IMR-90 (cell line): ENCODE measurements around the gene HNRNPUL1. TPM values are rescaled to one million over a fixed set of nuclear protein-coding genes. Genes with fewer than 3 reads are reported as not detected.

Source experiments
- ATAC-seq: fragments of 200-7000 bp; cut with Tn5 transposase; 2 replicates; pipeline ENCODE4 v1.9.1; 2020; ENCODE audit warnings: low read depth, mild to moderate bottlenecking, moderate library complexity
- BruUV-seq: library from RNA; stranded (reverse); fragments of 400-500 nt; replicated peaks from 2 replicates; lab custom pipeline; 2021; lab: Mats Ljungman, UMichigan
- CTCF ChIA-PET: fragments of 300-600 bp; formaldehyde crosslinking; extraction: SDS; loops from one replicate; lab custom pipeline; 2021; ENCODE audit warnings: antibody characterized with exemption; lab: Yijun Ruan, JAX
- POLR2A ChIA-PET: fragments of 300-600 bp; sonication (Branson Sonifier 250); formaldehyde crosslinking; loops from one replicate; lab custom pipeline; 2022; ENCODE audit warnings: antibody characterized with exemption; ENCODE audit not compliant: unreplicated experiment; lab: Charles Lee
- DNase-seq: peaks from one replicate; pipeline ENCODE4 v3.0.0; 2013
- H2AFZ ChIP-seq: replicated peaks from 2 replicates; pipeline ENCODE3; 2013; ENCODE audit warnings: low read length, mild to moderate bottlenecking; ENCODE audit not compliant: poor library complexity
- H2AK5ac ChIP-seq: 2 replicates; pipeline ENCODE4 v1.6.1; 2013; ENCODE audit warnings: low read depth, low read length, inconsistent platforms
- H2AK9ac ChIP-seq: replicated peaks from 2 replicates; pipeline ENCODE3; 2013; ENCODE audit warnings: mild to moderate bottlenecking, low read depth, low read length, moderate library complexity; ENCODE audit not compliant: poor library complexity
- H2BK120ac ChIP-seq: 2 replicates; pipeline ENCODE4 v1.6.1; 2013; ENCODE audit warnings: low read depth, low read length, inconsistent platforms
- H2BK15ac ChIP-seq: 3 replicates; pipeline ENCODE4 v1.6.1; 2013; ENCODE audit warnings: low read depth, low read length, inconsistent platforms
- H2BK20ac ChIP-seq: 2 replicates; pipeline ENCODE4 v1.6.1; 2013; ENCODE audit warnings: low read depth, mild to moderate bottlenecking, inconsistent platforms, low read length, moderate library complexity
- H2BK5ac ChIP-seq: 2 replicates; pipeline ENCODE4 v1.6.1; 2013; ENCODE audit warnings: mild to moderate bottlenecking, low read depth, low read length, inconsistent platforms; ENCODE audit not compliant: poor library complexity, severe bottlenecking
- H3K14ac ChIP-seq: replicated peaks from 2 replicates; pipeline ENCODE4 v1.6.1; 2013; ENCODE audit warnings: low read depth, low read length, inconsistent platforms
- H3K18ac ChIP-seq: 2 replicates; pipeline ENCODE4 v1.6.1; 2013; ENCODE audit warnings: low read depth, low read length, control low read depth
- H3K23ac ChIP-seq: 2 replicates; pipeline ENCODE4 v1.6.1; 2013; ENCODE audit warnings: low read depth, low read length, inconsistent platforms
- H3K27ac ChIP-seq: 2 replicates; pipeline ENCODE4 v1.5.1; 2013; ENCODE audit warnings: mild to moderate bottlenecking, control low read depth, low read length; ENCODE audit not compliant: insufficient read depth
- H3K27me3 ChIP-seq: 2 replicates; pipeline ENCODE4 v1.6.1; 2013; ENCODE audit warnings: low read length; ENCODE audit not compliant: control insufficient read depth, insufficient read depth
- H3K36me3 ChIP-seq: 2 replicates; pipeline ENCODE4 v1.6.1; 2013; ENCODE audit warnings: low read length, mixed read lengths; ENCODE audit not compliant: control insufficient read depth, insufficient read depth
- H3K4ac ChIP-seq: 2 replicates; pipeline ENCODE4 v1.6.1; 2013; ENCODE audit warnings: low read depth, low read length, inconsistent platforms
- H3K4me1 ChIP-seq: 2 replicates; pipeline ENCODE4 v1.6.1; 2013; ENCODE audit warnings: low read length, mixed read lengths; ENCODE audit not compliant: control insufficient read depth, insufficient read depth
- H3K4me2 ChIP-seq: 2 replicates; pipeline ENCODE4 v1.6.1; 2013; ENCODE audit warnings: low read depth, mild to moderate bottlenecking, control low read depth, low read length, moderate library complexity
- H3K4me3 ChIP-seq: 2 replicates; pipeline ENCODE4 v1.5.1; 2013; ENCODE audit warnings: low read depth, mild to moderate bottlenecking, control low read depth, low read length, moderate library complexity; ENCODE audit not compliant: insufficient read depth
- H3K56ac ChIP-seq: 2 replicates; pipeline ENCODE4 v1.6.1; 2013; ENCODE audit warnings: low read length, inconsistent platforms; ENCODE audit not compliant: insufficient read depth; ENCODE audit errors: extremely low read depth
- H3K79me1 ChIP-seq, 2 experiments: 2 replicates each; pipeline ENCODE4 v1.6.1; 2013; ENCODE audit warnings: low read length in 2 of 2, inconsistent platforms in 1 of 2, low read depth in 1 of 2
- H3K9ac ChIP-seq: 2 replicates; pipeline ENCODE4 v1.6.1; 2013; ENCODE audit warnings: low read depth, low read length, control low read depth
- H3K9me1 ChIP-seq: 2 replicates; pipeline ENCODE4 v1.6.1; 2013; ENCODE audit warnings: low read length, inconsistent platforms; ENCODE audit not compliant: insufficient read depth
- H3K9me3 ChIP-seq: 2 replicates; pipeline ENCODE4 v1.6.1; 2013; ENCODE audit warnings: low read length; ENCODE audit not compliant: control insufficient read depth, insufficient read depth
- H4K20me1 ChIP-seq: 2 replicates; pipeline ENCODE4 v1.6.1; 2013; ENCODE audit warnings: low read length, inconsistent platforms; ENCODE audit not compliant: insufficient read depth
- H4K5ac ChIP-seq: 2 replicates; pipeline ENCODE4 v1.6.1; 2013; ENCODE audit warnings: mild to moderate bottlenecking, low read depth, low read length, control low read depth
- H4K8ac ChIP-seq, 2 experiments: 2 replicates each; pipeline ENCODE4 v1.6.1; 2013; ENCODE audit warnings: low read depth in 2 of 2, low read length in 2 of 2, control low read depth in 1 of 2, inconsistent platforms in 1 of 2
- H4K91ac ChIP-seq: 2 replicates; pipeline ENCODE4 v1.6.1; 2013; ENCODE audit warnings: low read depth, low read length, inconsistent platforms; ENCODE audit not compliant: insufficient read depth
- CEBPB ChIP-seq: IDR thresholded peaks from 2 replicates; pipeline ENCODE4 v1.6.1; 2012; ENCODE audit warnings: low read depth, low read length, improper control_type of control experiment
- FOS ChIP-seq: fragments of 150-350 bp; IDR thresholded peaks from 2 replicates; pipeline ENCODE4 v1.6.1; 2016; ENCODE audit warnings: low read depth, low read length
- MXI1 ChIP-seq: IDR thresholded peaks from 2 replicates; pipeline ENCODE4 v1.6.1; 2012; ENCODE audit warnings: low read depth, mild to moderate bottlenecking, low read length, moderate library complexity, borderline replicate concordance
- NFE2L2 ChIP-seq: fragments of 150-350 bp; IDR thresholded peaks from 2 replicates; pipeline ENCODE4 v1.6.1; 2016; ENCODE audit warnings: low read depth, mild to moderate bottlenecking, low read length
- RFX5 ChIP-seq: IDR thresholded peaks from 2 replicates; pipeline ENCODE4 v1.8.0; 2012; ENCODE audit warnings: low read depth, mild to moderate bottlenecking, low read length, moderate library complexity
- WGBS, 2 experiments: methylation state at CpG; one replicate each; pipeline versions ENCODE4 v1.1.5 to v1.1.7; 2013; ENCODE audit warnings: missing lambda C conversion rate in 2 of 2; ENCODE audit not compliant: insufficient read length in 1 of 2; ENCODE audit errors: extremely low coverage in 2 of 2; 5-methylcytosine and 5-hydroxymethylcytosine counted together
- dilution Hi-C: fragments of 300-500 bp; cut with HindIII; formaldehyde crosslinking; loops from one replicate; pipeline ENCODE4 v1.14.3; 2018; ENCODE audit warnings: low sequenced_read_pairs; ENCODE audit not compliant: unreplicated experiment
- in situ Hi-C: fragments of 300-500 bp; cut with MboI; formaldehyde crosslinking; loops from 3 replicates; pipeline ENCODE4 v1.14.3; 2019; ENCODE audit warnings: low sequenced_read_pairs, inconsistent platforms, mixed read lengths
- intact Hi-C: fragments of 100-400 bp; cut with micrococcal nuclease; formaldehyde crosslinking; loops from 2 replicates; pipeline ENCODE4 v1.10.0; 2022
- polyA plus RNA-seq, 3 experiments: library from polyadenylated mRNA; depleted of rRNA; stranded (reverse); fragments of >200 nt; gene quantifications; 2 replicates each; pipeline ENCODE4 v1.2.3, GENCODE V29; 2012; ENCODE audit warnings: low replicate concordance in 1 of 3
- total RNA-seq: library from RNA; depleted of rRNA; stranded (reverse); fragments of >200 nt; gene quantifications from 2 replicates; pipeline ENCODE4 v1.2.3, GENCODE V29; 2012

HNRNPUL1 gene
- total and polyA plus RNA-seq, 2 of the 4 experiments (the other 2 are of a cell fraction), result 50.7 to 67.3 TPM

DNA sequence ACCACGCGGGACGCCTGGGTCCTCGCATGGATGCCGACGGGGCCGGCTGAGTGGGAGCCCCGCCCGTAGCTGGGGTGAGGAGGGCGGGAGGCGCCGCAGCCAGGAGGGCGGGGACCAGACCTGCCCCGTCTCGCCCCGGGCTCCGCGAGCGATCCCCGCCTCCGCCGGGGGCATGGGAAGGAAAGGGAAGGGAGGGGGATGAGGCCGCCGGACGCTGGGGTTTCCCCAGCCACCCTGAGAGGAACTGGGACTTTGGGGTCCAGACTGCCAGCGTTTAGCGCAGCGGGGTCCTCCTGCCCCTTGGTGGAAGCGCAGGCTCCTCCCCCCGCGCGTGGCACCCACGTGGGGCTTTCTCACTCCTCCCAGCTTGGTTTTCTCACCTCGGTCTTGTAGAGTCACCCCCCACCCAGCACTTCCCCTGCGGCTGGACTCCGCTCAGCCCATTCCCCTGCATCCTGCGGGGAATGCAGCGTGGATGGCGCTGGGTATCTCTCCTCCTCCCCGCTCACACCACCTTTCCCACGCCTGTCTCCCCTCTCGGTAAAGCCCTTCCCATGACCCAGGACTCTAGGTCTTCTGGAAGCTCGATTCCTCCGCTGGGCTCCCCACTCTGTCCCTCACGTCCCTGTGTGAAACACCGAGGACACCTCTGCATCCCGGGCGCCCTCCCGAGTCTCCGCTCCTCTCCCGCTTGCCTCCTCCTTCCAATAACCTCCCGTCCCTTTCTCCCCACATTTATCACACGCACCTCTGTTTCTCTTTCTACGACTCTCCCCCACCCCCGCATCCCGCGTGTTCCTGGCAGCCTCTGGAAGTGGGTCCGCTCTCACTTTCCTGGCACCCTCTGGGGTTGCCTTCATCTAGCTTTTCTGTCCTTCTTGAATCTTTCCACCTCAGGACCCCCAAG, 87.4 kb downstream of the HNRNPUL1 start (continued):
- TF ChIP-seq MXI1, result no peak; the same call in 1 of the 2 replicates
- no peak for TF ChIP-seq FOS
- no peak for TF ChIP-seq RFX5
- TF ChIP-seq CEBPB, result no peak

DNA sequence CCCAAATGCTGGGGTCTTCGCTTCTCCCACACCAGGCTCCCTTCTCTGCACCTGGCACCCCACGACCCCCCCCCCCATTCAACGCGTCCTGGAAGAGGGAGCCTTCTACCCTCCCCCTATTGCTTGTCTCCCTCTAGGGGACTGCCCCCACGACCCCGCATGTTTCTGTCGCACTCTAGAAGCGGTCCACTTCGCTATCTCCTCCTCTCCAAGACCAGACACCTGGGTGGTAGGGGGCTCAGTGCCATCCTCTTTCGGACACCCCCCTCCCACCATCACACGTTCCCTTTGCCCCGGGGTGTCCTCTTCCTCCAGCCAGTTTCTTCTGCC, 88.1 kb downstream of the HNRNPUL1 start:
- POLR2A ChIA-PET, result interaction anchor here (0.7 to 1.3 kb wide), 3 partner anchors 12 to 158 kb away, joined by 3 to 5 read pairs (median 3); partner anchors contain the start of gene B9D2
- no peak overlapping the region for H4K5ac ChIP-seq
- H3K9ac ChIP-seq, result peak overlapping the region; percentile 90
- H3K4me1 ChIP-seq, result no peaks in the 10 kb centered on the region
- H3K4me3 ChIP-seq, result peak overlapping the region; percentile 76
- dilution Hi-C loops, result no loop called here
- peaks cover 4% of the 10 kb centered on the region for H3K36me3 ChIP-seq
- in situ Hi-C loops, result no loop called here
- DNase-seq, result no peak
- H3K27me3 ChIP-seq, result no peaks in the 10 kb centered on the region
- peak overlapping the region; percentile 59 for H2BK5ac ChIP-seq
- H2BK120ac ChIP-seq, result peak overlapping the region; percentile 30; the same call in 1 of the 2 replicates
- H4K8ac ChIP-seq, result no peak overlapping the region
- no peaks in the 10 kb centered on the region for H3K9me3 ChIP-seq
- peak overlapping the region; percentile 83; the same call in 1 of the 2 replicates for H2AK5ac ChIP-seq
- peaks cover 51% of the 10 kb centered on the region for H4K20me1 ChIP-seq
- H3K56ac ChIP-seq, result peak overlapping the region; percentile 43; the same call in 1 of the 2 replicates
- TF ChIP-seq FOS (no peak), NFE2L2 (no peak), RFX5 (no peak)
- H3K14ac ChIP-seq, result peak overlapping the region; percentile 64
- no peak for ATAC-seq
- peaks cover 19 to 57% of the 10 kb centered on the region in 2 experiments; a peak in 3 of 4 replicates for H3K79me1 ChIP-seq
- WGBS, 2 experiments, result 0% methylated on average over 1 of the region's 12 CpGs; no CpG with 5 or more reads in 1 of the 2 experiments
- peak overlapping the region; percentile 91 for H2AFZ ChIP-seq
- CTCF ChIA-PET, result interaction anchor here (0.8 to 1.0 kb wide), 3 partner anchors 28 to 41 kb away, joined by 3 to 4 read pairs (median 3); no protein-coding TSS in a partner anchor
- BruUV-seq, result no TSS peak
- H3K18ac ChIP-seq, result no peak overlapping the region
- H3K23ac ChIP-seq, result peak overlapping the region; percentile 79
- H3K9me1 ChIP-seq, result no peaks in the 10 kb centered on the region
- H2BK20ac ChIP-seq, result no peak overlapping the region
- intact Hi-C loops, result loop anchor here (1.0 to 5.0 kb wide), 4 partner anchors 29 to 90 kb away; partner anchors contain the start of genes BCKDHA, CCDC97, EXOSC5 and HNRNPUL1
- H3K27ac ChIP-seq, result peak overlapping the region; percentile 47
- H3K4ac ChIP-seq, result peak overlapping the region; percentile 73; the same call in 1 of the 2 replicates
- peak overlapping the region; percentile 98 for H3K4me2 ChIP-seq
- H2BK15ac ChIP-seq, result no peak overlapping the region
- peak overlapping the region; percentile 98 for H2AK9ac ChIP-seq
- H4K91ac ChIP-seq, result peak overlapping the region; percentile 68; the same call in 1 of the 2 replicates
